Panc1 (cell line): Measurements from ENCODE around the gene FAM53B. TPM values are rescaled to one million over a fixed set of nuclear protein-coding genes. Genes with fewer than 3 reads are reported as not detected.

Experiments used
- ATAC-seq: fragments of 200-7000 bp; cut with Tn5 transposase; 2 replicates; pipeline ENCODE4 v1.9.1; 2020; ENCODE audit warnings: mild to moderate bottlenecking, moderate library complexity
- BruUV-seq: library from RNA; stranded (reverse); fragments of 400-500 nt; replicated peaks from 2 replicates; lab custom pipeline; 2021; lab: Mats Ljungman, UMichigan
- CTCF ChIA-PET: fragments of 300-600 bp; sonication (Branson Sonifier 250); formaldehyde crosslinking; loops from one replicate; lab custom pipeline; 2022; ENCODE audit warnings: antibody characterized with exemption; lab: Charles Lee
- POLR2A ChIA-PET: fragments of 300-600 bp; sonication (Branson Sonifier 250); formaldehyde crosslinking; loops from one replicate; lab custom pipeline; 2022; ENCODE audit warnings: antibody characterized with exemption; lab: Charles Lee
- DNase-seq: peaks from one replicate; pipeline ENCODE4 v3.0.0-alpha.2; 2010; ENCODE audit warnings: low read depth, low spot score
- H3K27ac ChIP-seq: 2 replicates; pipeline ENCODE4 v1.5.1; 2011; ENCODE audit warnings: mild to moderate bottlenecking, low read length, inconsistent platforms
- H3K27me3 ChIP-seq: fragments of 200-500 bp; sonication (Bioruptor generic); 2 replicates; pipeline ENCODE4 v1.6.0; 2014; ENCODE audit warnings: low read length, inconsistent platforms; ENCODE audit not compliant: control insufficient read depth, insufficient read depth
- H3K36me3 ChIP-seq: fragments of 200-500 bp; sonication (Bioruptor generic); 2 replicates; pipeline ENCODE4 v1.5.1; 2014; ENCODE audit warnings: inconsistent platforms, mild to moderate bottlenecking, low read length, moderate library complexity; ENCODE audit not compliant: control insufficient read depth, insufficient read depth
- H3K4me1 ChIP-seq: 2 replicates; pipeline ENCODE4 v1.5.1; 2011; ENCODE audit warnings: inconsistent platforms, mild to moderate bottlenecking, low read length, moderate library complexity; ENCODE audit not compliant: control insufficient read depth, insufficient read depth
- H3K4me3 ChIP-seq, 2 experiments: 2 replicates each; pipeline ENCODE4 v1.5.1; 2011 to 2012; ENCODE audit warnings: low read depth in 2 of 2, low read length in 2 of 2, mild to moderate bottlenecking in 2 of 2, inconsistent platforms in 1 of 2, moderate library complexity in 1 of 2
- H3K9me3 ChIP-seq: fragments of 200-500 bp; sonication (Bioruptor generic); 2 replicates; pipeline ENCODE4 v1.5.1; 2014; ENCODE audit warnings: low read depth, mild to moderate bottlenecking, inconsistent platforms, low read length, moderate library complexity; ENCODE audit not compliant: control insufficient read depth, insufficient read depth
- CTCF ChIP-seq: fragments of 450-650 bp; IDR thresholded peaks from 2 replicates; pipeline ENCODE4 v1.5.1; 2017; ENCODE audit warnings: mild to moderate bottlenecking
- POLR2AphosphoS5 ChIP-seq: IDR thresholded peaks from 2 replicates; pipeline ENCODE4 v1.6.1; 2012; ENCODE audit warnings: mild to moderate bottlenecking, low read depth, low read length, moderate library complexity
- REST ChIP-seq, 2 experiments: IDR thresholded peaks; 2 replicates each; pipeline ENCODE4 v1.6.1; 2011 to 2012; ENCODE audit warnings: low read depth in 2 of 2, control low read depth in 1 of 2, low read length in 1 of 2, mild to moderate bottlenecking in 1 of 2, moderate library complexity in 1 of 2; ENCODE audit not compliant: insufficient read depth in 1 of 2
- SIN3A ChIP-seq: IDR thresholded peaks from 2 replicates; pipeline ENCODE4 v1.6.1; 2012; ENCODE audit warnings: low read depth, mild to moderate bottlenecking, low read length, moderate library complexity, borderline replicate concordance; ENCODE audit not compliant: insufficient read depth
- TCF7L2 ChIP-seq: IDR thresholded peaks from 2 replicates; pipeline ENCODE4 v1.6.1; 2011; ENCODE audit warnings: mild to moderate bottlenecking, low read depth, low read length, inconsistent platforms
- in situ Hi-C: cut with HindIII; loops from 2 replicates; pipeline ENCODE4 v1.10.0; 2016; ENCODE audit warnings: low sequenced_read_pairs, low pct_unique_long_range_greater_than_20kb
- intact Hi-C: fragments of 100-400 bp; cut with micrococcal nuclease; formaldehyde crosslinking; loops from one replicate; pipeline ENCODE4 v1.10.0; 2022; ENCODE audit not compliant: unreplicated experiment
- total RNA-seq: library from RNA; stranded (reverse); gene quantifications from one replicate; pipeline ENCODE4 v1.2.1, GENCODE V29; 2021; ENCODE audit not compliant: unreplicated experiment

The FAM53B gene
- total RNA-seq, 1 experiment from 2014 or later, result 42.5 TPM

GRCh38 chr10:124712704-124713407 lies 31.3 kb downstream of the FAM53B start:
- ChIA-PET CTCF (no interaction called here), POLR2A (no interaction called here)
- DNase-seq, result no peak
- BruUV-seq, result no TSS peak
- Histone ChIP-seq H3K4me3 (no peak overlapping the region), H3K9me3 (no peaks in the 10 kb centered on the region), H3K4me1 (peaks cover 12% of the 10 kb centered on the region), H3K36me3 (no peaks in the 10 kb centered on the region), H3K27me3 (no peaks in the 10 kb centered on the region), H3K27ac (no peak overlapping the region)
- in situ Hi-C loops, result no loop called here
- intact Hi-C loops, result no loop called here
- TF ChIP-seq TCF7L2 (no peak), POLR2AphosphoS5 (no peak), REST (IDR thresholded peaks at IDR 0.05; ENCODE audit: insufficient read depth in 1 of 2, low read depth in 2 of 2, low read length in 1 of 2) (no peak), SIN3A (no peak), CTCF (no peak)
- no peak for ATAC-seq

GRCh38 chr10:124711145-124711544 lies 33.0 kb downstream of the FAM53B start:
- ChIA-PET CTCF (no interaction called here), POLR2A (no interaction called here)
- no peaks in the 10 kb centered on the region for H3K9me3 ChIP-seq
- DNase-seq (no peak), ATAC-seq (no peak)
- no peak overlapping the region for H3K27ac ChIP-seq
- no TSS peak for BruUV-seq
- intact Hi-C loops, result no loop called here
- peaks cover 10% of the 10 kb centered on the region for H3K4me1 ChIP-seq
- TF ChIP-seq SIN3A (no peak), POLR2AphosphoS5 (no peak), TCF7L2 (no peak), REST (IDR thresholded peaks at IDR 0.05; ENCODE audit: insufficient read depth in 1 of 2, low read depth in 2 of 2, low read length in 1 of 2) (no peak), CTCF (no peak)
- no peak overlapping the region for H3K4me3 ChIP-seq
- no peaks in the 10 kb centered on the region for H3K27me3 ChIP-seq
- no peaks in the 10 kb centered on the region for H3K36me3 ChIP-seq
- in situ Hi-C loops, result no loop called here
